HG03039 (cell line): ENCODE results near the gene GOLGA8S.
"Not testable (repeated sequence)": the region's sequence is repeated elsewhere in the genome, so short reads cannot be mapped to it uniquely, and the experiment has no call there.

Experiments used
- ATAC-seq: cut with Tn5 transposase; IDR thresholded peaks from one replicate; pipeline ENCODE4 v1.9.1; 2021; ENCODE audit warnings: mild to moderate bottlenecking, moderate library complexity; ENCODE audit not compliant: unreplicated experiment

The GOLGA8S gene

GRCh38 chr15:23395832-23396231, 41.3 kb downstream of the GOLGA8S start:
- ATAC-seq: no peak

- no peak for ATAC-seq
Observed at GRCh38 chr15:23397779-23398178, 43.2 kb downstream of the GOLGA8S start.

GRCh38 chr15:23398357-23398756, 43.8 kb downstream of the GOLGA8S start:
- ATAC-seq: not testable (repeated sequence)

- ATAC-seq: not testable (repeated sequence)
Observed at GRCh38 chr15:23399207-23399606, 44.7 kb downstream of the GOLGA8S start.

- ATAC-seq: no peak
Observed at GRCh38 chr15:23401627-23402026, 47.1 kb downstream of the GOLGA8S start.

- no peak for ATAC-seq
Observed at GRCh38 chr15:23402140-23402539, 47.6 kb downstream of the GOLGA8S start.

GRCh38 chr15:23402544-23402943, 48.0 kb downstream of the GOLGA8S start:
- no peak for ATAC-seq

- ATAC-seq: no peak
Observed at GRCh38 chr15:23403550-23403949, 49.0 kb downstream of the GOLGA8S start.

GRCh38 chr15:23411841-23412240, 57.3 kb downstream of the GOLGA8S start:
- no peak for ATAC-seq

GRCh38 chr15:23412881-23413600, 58.5 kb downstream of the GOLGA8S start:
- not testable (repeated sequence) for ATAC-seq
